Posterior vena cava (tissue), 2 donors: ENCODE measurements around the gene DCLK2. TPM values are rescaled to one million over a fixed set of nuclear protein-coding genes. Genes with fewer than 3 reads are reported as not detected.

ENCODE experiments used
- DNase-seq: peaks from one replicate; pipeline ENCODE4 v3.0.0-alpha.2; 2020; ENCODE audit warnings: low spot score
- intact Hi-C, 2 donors: fragments of 100-400 bp; cut with DNase I; formaldehyde crosslinking; loops; one replicate each; pipeline versions ENCODE4 v1.14.1 to v1.14.2; 2022 to 2023
- total RNA-seq, 2 donors: library from RNA; stranded (reverse); fragmentation: NEBNext Ultra II Directional; extraction: Animal tissue kit (Norgen Biotek cat#: 25700); gene quantifications; one replicate each; pipeline ENCODE4 v1.2.1, GENCODE V29; 2021
- donor health status: DM: yes; HTN: yes; CAD: no.
- donor health status: DM: yes; HTN: yes; CAD: no.

Gene DCLK2
- total RNA-seq, 2 donors from 2014 or later, result 5.6 to 11.1 TPM

DNA sequence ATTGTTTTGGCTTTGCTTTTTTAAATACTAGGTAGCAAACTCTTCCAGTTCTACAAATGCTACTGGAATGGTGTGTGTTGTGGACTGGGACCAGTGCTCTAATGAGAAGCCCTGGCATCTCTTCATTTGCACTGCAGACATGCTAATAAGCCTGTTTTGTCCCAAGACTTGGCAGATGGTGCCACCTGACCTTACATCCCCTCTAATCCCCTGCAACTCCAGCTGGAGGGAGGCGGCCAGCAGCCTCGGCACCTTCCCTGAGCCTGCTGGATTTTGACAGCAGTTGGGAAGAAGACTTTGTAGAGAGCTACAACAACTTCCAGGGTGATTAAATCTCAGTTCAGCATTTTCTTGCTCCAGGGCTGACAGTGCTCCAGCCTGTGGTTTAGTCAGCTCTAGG, 200.0 kb downstream of the DCLK2 start:
- no peak for DNase-seq
- intact Hi-C loops, result no loop called here

- intact Hi-C loops, result no loop called here
- DNase-seq, result no peak
Measured at GRCh38 chr4:150280081-150280895, 202.0 kb downstream of the DCLK2 start.

- intact Hi-C loops, result no loop called here
Measured at GRCh38 chr4:150280975-150281374, 202.7 kb downstream of the DCLK2 start.

DNA sequence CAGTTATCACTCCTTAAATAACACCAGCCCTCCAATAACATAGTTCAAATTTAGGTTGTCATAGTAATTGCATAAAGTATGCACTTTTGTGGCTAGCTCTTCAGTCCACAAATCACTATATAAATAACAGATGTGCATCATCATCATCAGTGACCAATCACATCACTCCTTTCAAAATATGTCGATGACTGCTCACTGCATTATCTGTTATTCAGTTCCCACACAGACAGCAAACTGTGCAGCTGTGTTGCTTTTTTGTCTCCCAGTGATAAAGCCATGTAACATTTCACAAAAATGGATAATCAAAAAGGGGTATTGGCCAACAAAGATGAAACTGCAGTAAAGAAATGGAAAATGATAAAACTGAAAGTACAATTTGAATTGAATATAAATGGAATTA, 205.4 kb downstream of the DCLK2 start:
- no peak for DNase-seq
- intact Hi-C loops, result no loop called here

More at GRCh38 chr4:150280975-150281374, 202.7 kb downstream of the DCLK2 start:
- no peak for DNase-seq

GRCh38 chr4:150286656-150287055, 208.4 kb downstream of the DCLK2 start:
- intact Hi-C loops, result no loop called here
- no peak for DNase-seq

DNA sequence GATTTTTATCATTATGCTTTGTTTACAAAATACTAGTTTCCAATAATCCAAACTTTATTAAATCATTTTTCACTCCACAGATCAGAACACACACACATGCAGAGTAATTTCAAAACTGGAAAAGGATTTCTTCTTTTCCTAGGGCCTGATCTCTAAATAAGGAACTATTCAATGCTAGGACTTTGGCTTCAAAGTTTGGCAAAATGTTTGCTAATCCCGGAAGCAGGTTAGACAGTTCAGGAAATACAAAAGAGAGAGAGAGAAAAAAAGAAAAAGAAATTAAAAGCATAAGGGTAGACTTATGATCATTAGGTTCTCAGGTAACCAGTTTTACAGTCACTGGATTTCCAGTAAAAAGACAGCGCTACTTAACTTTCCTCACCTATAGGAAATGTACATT, 211.0 kb downstream of the DCLK2 start:
- no peak for DNase-seq
- intact Hi-C loops, result no loop called here

- intact Hi-C loops, result no loop called here
Measured at GRCh38 chr4:150289881-150290280, 211.6 kb downstream of the DCLK2 start.

DNA sequence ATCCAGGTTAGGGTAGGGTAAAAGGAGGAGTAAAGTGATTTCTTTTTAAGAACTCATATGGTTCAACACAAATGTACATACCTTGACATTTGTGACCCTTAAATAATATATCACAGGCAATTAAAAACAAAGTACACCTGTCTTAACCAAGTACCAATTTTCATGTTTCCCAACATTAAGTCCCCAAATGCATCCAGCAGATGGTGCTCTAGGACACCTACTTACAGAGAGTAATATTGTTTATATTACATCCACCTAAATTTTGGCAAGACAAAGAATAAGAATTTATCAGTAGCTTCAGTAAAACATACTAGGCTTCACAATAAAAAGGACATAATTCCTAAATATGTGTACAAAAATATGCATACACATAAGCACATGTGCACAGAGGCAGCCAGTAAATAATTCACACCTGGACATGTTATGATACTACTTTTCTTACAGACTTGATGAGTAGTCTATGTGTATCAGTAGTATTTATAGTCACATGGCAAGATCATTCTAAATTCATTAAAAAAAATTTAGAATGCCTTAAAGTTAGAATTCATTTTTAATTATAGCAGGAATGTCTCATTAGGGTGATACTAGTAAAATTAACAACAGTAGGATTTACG, 219.7 kb downstream of the DCLK2 start:
- no peak for DNase-seq
- intact Hi-C loops, result no loop called here

More at GRCh38 chr4:150289881-150290280, 211.6 kb downstream of the DCLK2 start:
- DNase-seq, result no peak

- intact Hi-C loops, result no loop called here
- no peak for DNase-seq
Measured at GRCh38 chr4:150299816-150300215, 221.6 kb downstream of the DCLK2 start.

DNA sequence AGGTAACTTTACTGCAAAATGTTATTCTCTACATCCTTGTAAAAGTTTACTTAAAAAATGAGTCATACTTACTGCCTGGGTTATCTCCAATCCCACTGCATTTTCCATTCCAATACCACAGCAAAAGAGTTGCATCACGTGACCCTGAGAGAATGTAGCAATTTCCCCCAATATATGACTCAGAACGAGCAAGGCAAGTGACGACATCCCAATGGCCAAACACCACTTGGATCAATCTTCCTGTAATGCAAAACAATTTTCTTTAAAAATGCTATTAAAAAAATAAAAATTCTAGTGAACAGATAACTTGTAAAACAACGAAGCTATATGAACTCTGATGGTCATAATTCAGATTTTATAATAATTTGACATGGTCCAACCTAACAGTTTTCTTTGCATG, 224.3 kb downstream of the DCLK2 start:
- no peak for DNase-seq
- intact Hi-C loops, result no loop called here

- DNase-seq, result no peak
- intact Hi-C loops, result no loop called here
Measured at GRCh38 chr4:150305995-150306394, 227.8 kb downstream of the DCLK2 start.

GRCh38 chr4:150306719-150307118, 228.5 kb downstream of the DCLK2 start:
- DNase-seq, result no peak
- intact Hi-C loops, result no loop called here
